K562 (cell line): ENCODE data around the gene FBXO11. TPM values are rescaled to one million over a fixed set of nuclear protein-coding genes. Genes with fewer than 3 reads are reported as not detected.

Source experiments
- ATAC-seq: fragments of 200-7000 bp; cut with Tn5 transposase; 3 replicates; pipeline ENCODE4 v1.9.1; 2020; ENCODE audit warnings: moderate library complexity
- BruUV-seq: library from RNA; stranded (reverse); fragments of 400-500 nt; replicated peaks from 2 replicates; lab custom pipeline; 2021; lab: Mats Ljungman, UMichigan
- CTCF ChIA-PET: fragments of 300-600 bp; formaldehyde crosslinking; extraction: SDS; loops from one replicate; lab custom pipeline; 2021; ENCODE audit warnings: low intra/inter-chr PET ratio; lab: Yijun Ruan, JAX
- POLR2A ChIA-PET: fragments of 300-600, 350-650 bp; sonication (Branson Sonifier 250); formaldehyde crosslinking; extraction: SDS; loops from one replicate; lab custom pipeline; 2021; ENCODE audit warnings: antibody characterized with exemption, inconsistent platforms; lab: Yijun Ruan, JAX
- DNase-seq, 4 experiments: peaks; one replicate each; pipeline versions ENCODE4 v3.0.0 to v3.0.0-alpha.2; 2011 to 2018; ENCODE audit warnings: low spot score in 3 of 4, mixed read lengths in 3 of 4; ENCODE audit errors: extremely low read depth in 1 of 4
- FAIRE-seq: peaks from 2 replicates; lab custom pipeline; 2011; peaks lifted over from hg19 to GRCh38; lab: Jason Lieb, UNC
- H2AFZ ChIP-seq: 2 replicates; pipeline ENCODE4 v1.6.0; 2011; ENCODE audit warnings: low read depth, low read length, control low read depth, inconsistent platforms
- H3K27ac ChIP-seq: fragments of 200-600 bp; 3 replicates; pipeline ENCODE4 v1.8.0; 2011; ENCODE audit warnings: low read depth, mild to moderate bottlenecking, control low read depth, inconsistent platforms, low read length, moderate library complexity, mixed read lengths; ENCODE audit errors: extremely low read depth
- H3K27me3 ChIP-seq, 2 experiments: fragments of 300-600 bp in 1 of 2; 2 replicates in 1 of 2; 3 replicates in 1 of 2; pipeline versions ENCODE4 v1.6.0 to v1.8.0; 2011; ENCODE audit warnings: inconsistent platforms in 2 of 2, low read length in 2 of 2, mild to moderate bottlenecking in 1 of 2, mixed read lengths in 1 of 2, moderate library complexity in 1 of 2; ENCODE audit not compliant: control insufficient read depth in 2 of 2, insufficient read depth in 2 of 2
- H3K36me3 ChIP-seq: fragments of 300-600 bp; 3 replicates; pipeline ENCODE4 v1.8.0; 2011; ENCODE audit warnings: mild to moderate bottlenecking, low read length, inconsistent platforms; ENCODE audit not compliant: control insufficient read depth, insufficient read depth
- H3K4me1 ChIP-seq, 2 experiments: fragments of 200-600 bp in 1 of 2; replicated peaks in 1 of 2; 2 replicates in 1 of 2; 3 replicates in 1 of 2; pipeline versions ENCODE4 v1.5.1 to v1.8.0; 2011; ENCODE audit warnings: inconsistent platforms in 2 of 2, low read length in 2 of 2, mild to moderate bottlenecking in 1 of 2, mixed read lengths in 1 of 2, moderate library complexity in 1 of 2; ENCODE audit not compliant: control insufficient read depth in 2 of 2, insufficient read depth in 2 of 2
- H3K4me2 ChIP-seq: 2 replicates; pipeline ENCODE4 v1.6.1; 2011; ENCODE audit warnings: low read length, control low read depth, inconsistent platforms, mixed read lengths; ENCODE audit not compliant: insufficient read depth
- H3K4me3 ChIP-seq: fragments of 200-600 bp; sonication (generic), shearing (Covaris generic); 2 replicates; pipeline ENCODE4 v1.5.1; 2016; ENCODE audit warnings: control low read depth, inconsistent platforms
- H3K79me2 ChIP-seq: fragments of 200-600 bp; 3 replicates; pipeline ENCODE4 v1.8.0; 2011; ENCODE audit warnings: low read length, inconsistent platforms; ENCODE audit not compliant: control insufficient read depth, insufficient read depth
- H3K9ac ChIP-seq, 2 experiments: 2 replicates each; pipeline versions ENCODE4 v1.6.0 to v1.6.1; 2011; ENCODE audit warnings: low read depth in 2 of 2, low read length in 2 of 2, control low read depth in 1 of 2, inconsistent platforms in 1 of 2, mild to moderate bottlenecking in 1 of 2, mixed read lengths in 1 of 2; ENCODE audit not compliant: insufficient read depth in 1 of 2
- H3K9me1 ChIP-seq: one replicate; pipeline ENCODE4 v1.6.0; 2011; ENCODE audit warnings: inconsistent platforms, mild to moderate bottlenecking, low read length, moderate library complexity; ENCODE audit not compliant: control insufficient read depth, insufficient read depth
- H3K9me3 ChIP-seq: replicated peaks from 2 replicates; pipeline ENCODE4 v1.5.1; 2011; ENCODE audit warnings: low read depth, low read length, inconsistent platforms; ENCODE audit not compliant: control insufficient read depth, insufficient read depth
- H4K20me1 ChIP-seq: replicated peaks from 2 replicates; pipeline ENCODE4 v1.6.1; 2011; ENCODE audit warnings: low read length, inconsistent platforms, mixed read lengths; ENCODE audit not compliant: control insufficient read depth, insufficient read depth
- CCNT2 ChIP-seq: IDR thresholded peaks from 2 replicates; pipeline ENCODE4 v1.6.1; 2011; ENCODE audit warnings: borderline replicate concordance, low read depth, mild to moderate bottlenecking, moderate library complexity, mixed read lengths, low read length; ENCODE audit not compliant: insufficient read length; ENCODE audit errors: extremely low read depth
- GABPB1 ChIP-seq: sonication (generic); formaldehyde crosslinking; IDR thresholded peaks from 2 replicates; pipeline ENCODE4 v1.8.0; 2022; ENCODE audit warnings: mild to moderate bottlenecking, missing genetic modification reagents
- KDM5B ChIP-seq: fragments of 200-600 bp; sonication (generic); IDR thresholded peaks from 2 replicates; pipeline ENCODE4 v1.6.1; 2012; ENCODE audit warnings: low read depth, mild to moderate bottlenecking, moderate library complexity, low read length, control low read depth, inconsistent platforms; ENCODE audit not compliant: insufficient replicate concordance
- KLF13 ChIP-seq: fragments of 450-650 bp; IDR thresholded peaks from 2 replicates; pipeline ENCODE4 v1.6.1; 2016; ENCODE audit warnings: missing genetic modification characterization, low read depth, mild to moderate bottlenecking, missing compliant biosample characterization, moderate library complexity, borderline replicate concordance
- TAF1 ChIP-seq: IDR thresholded peaks from 2 replicates; pipeline ENCODE4 v1.6.1; 2011; ENCODE audit warnings: mild to moderate bottlenecking, low read length, moderate library complexity; ENCODE audit not compliant: insufficient read depth, control insufficient read depth, severe bottlenecking; ENCODE audit errors: extremely low read depth
- THRAP3 ChIP-seq: fragments of 450-650 bp; IDR thresholded peaks from 2 replicates; pipeline ENCODE4 v1.6.1; 2016; ENCODE audit warnings: mild to moderate bottlenecking, inconsistent platforms, borderline replicate concordance
- WGBS: fragments of 100-300 bp; shearing (Covaris generic); methylation state at CpG from one replicate; pipeline ENCODE4 v1.1.6; 2016; ENCODE audit warnings: low coverage, mixed read lengths; ENCODE audit not compliant: insufficient coverage; ENCODE audit errors: missing lambda C conversion rate; 5-methylcytosine and 5-hydroxymethylcytosine counted together
- in situ Hi-C: fragments of 300-500 bp; cut with MboI; formaldehyde crosslinking; loops from 4 replicates; pipeline ENCODE4 v1.15.0; 2018; ENCODE audit warnings: inconsistent platforms, mixed read lengths
- intact Hi-C: fragments of 100-400 bp; cut with micrococcal nuclease; formaldehyde crosslinking; loops from 2 replicates; pipeline ENCODE4 v1.14.2; 2022
- polyA plus RNA-seq, 8 experiments: library from polyadenylated mRNA; depleted of rRNA in 4 of 8; stranded (reverse) in 5 of 8; unstranded in 3 of 8; fragments of >200 nt; fragmentation: Nextera tagmentation in 2 of 8; fragmentation: Illumina TruSeq in 1 of 8; extraction: Ambion mirVana in 2 of 8; extraction: Trizol in 1 of 8; gene quantifications; 2 replicates each; pipeline versions ENCODE4 v1.2.1 to v1.2.3, GENCODE V29; 2011 to 2014; ENCODE audit warnings: inconsistent platforms in 1 of 8, missing spikeins in 1 of 8
- total RNA-seq, 7 experiments: library from RNA; depleted of rRNA in 6 of 7; stranded (reverse); fragments of >200 nt in 6 of 7; fragmentation: Illumina TruSeq in 2 of 7; extraction: Trizol in 2 of 7; gene quantifications; 2 replicates each; pipeline versions ENCODE4 v1.2.1 to v1.2.3, GENCODE V29; 2011 to 2021; ENCODE audit warnings: low replicate concordance in 1 of 7
- TF ChIP-seq, protein P1 (sequence below): fragments of 200-600 bp; sonication (generic); IDR thresholded peaks from one replicate; pipeline ENCODE4 v1.6.1; 2012; ENCODE audit warnings: mild to moderate bottlenecking, low read depth, low read length, inconsistent platforms

The FBXO11 gene
- total and polyA plus RNA-seq, 9 of the 15 experiments (the other 6 are each of a cell fraction or from before 2014, with no cell fraction given): 8.8 to 44.5 (median 24.1) TPM

DNA sequence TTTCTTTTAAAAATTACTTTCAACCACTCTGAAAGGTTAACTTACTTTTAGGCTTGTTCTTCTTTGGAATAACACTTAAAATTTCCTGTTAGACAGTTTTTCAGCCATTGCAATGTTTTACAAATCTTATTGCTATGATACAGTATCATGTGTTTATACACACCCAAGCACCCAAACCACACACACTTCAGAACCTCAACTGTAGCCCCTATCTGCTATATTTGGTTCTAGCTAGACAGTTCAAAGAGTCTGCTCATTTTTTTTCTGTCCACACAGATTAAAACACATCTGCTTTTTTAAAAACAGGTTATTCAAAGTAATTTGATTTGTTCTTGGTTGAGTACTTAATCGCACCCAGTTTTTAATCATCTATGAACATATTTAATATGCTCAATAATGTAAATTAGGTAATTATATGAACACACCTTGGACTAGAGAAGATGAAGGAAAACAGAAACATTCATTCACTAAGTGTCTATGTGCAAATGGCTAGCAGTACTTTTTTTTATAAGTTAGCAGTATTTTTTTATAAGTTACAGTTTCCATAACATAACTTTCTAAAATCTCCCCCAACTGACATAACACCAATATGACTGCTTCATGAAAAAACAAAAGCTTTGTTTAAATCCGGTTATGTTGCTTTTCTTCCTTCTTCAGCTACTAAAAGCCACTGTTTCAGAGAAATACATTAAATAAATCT is 17.6 kb downstream of the FBXO11 start (continued):
- TF ChIP-seq TAF1: no peak

DNA sequence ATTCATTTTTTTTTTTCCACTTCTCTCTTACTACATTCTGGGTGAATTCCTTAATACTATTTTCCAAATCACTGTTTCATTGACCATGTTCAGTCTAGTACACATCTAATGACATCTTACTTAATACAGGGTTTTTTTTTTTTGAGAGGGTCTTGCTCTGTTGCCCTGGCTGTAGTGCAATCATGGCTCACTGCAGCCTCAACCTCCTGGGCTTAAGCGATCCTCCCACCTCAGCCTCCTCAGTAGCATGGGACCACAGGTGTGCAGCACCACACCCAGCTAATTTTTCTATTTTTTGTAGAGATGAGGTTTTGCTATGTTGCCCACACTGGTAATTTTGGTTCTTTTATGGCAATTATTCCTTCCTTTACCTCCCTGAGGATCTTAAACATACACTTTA is 29.4 kb downstream of the FBXO11 start:
- ChIA-PET POLR2A (no interaction called here), CTCF (no interaction called here)
- Histone ChIP-seq H3K4me3 (no peak overlapping the region), H3K9me3 (no peaks in the 10 kb centered on the region), H3K9me1 (no peaks in the 10 kb centered on the region), H2AFZ (no peak overlapping the region), H3K79me2 (peaks cover 86% of the 10 kb centered on the region), H3K4me1 (peaks cover 0 to 6% of the 10 kb centered on the region in 2 experiments; a peak in 1 of 5 replicates), H3K27ac (no peak overlapping the region), H3K4me2 (no peak overlapping the region), H4K20me1 (peaks cover 4% of the 10 kb centered on the region; the same call in 1 of the 2 replicates), H3K27me3 (no peaks in the 10 kb centered on the region), H3K9ac (no peak overlapping the region), H3K36me3 (peaks cover 11% of the 10 kb centered on the region; the same call in 2 of the 3 replicates)
- in situ Hi-C loops: no loop called here
- 100% methylated on average over 1 of the region's 1 CpG for WGBS
- no peak for DNase-seq
- ATAC-seq: no peak
- BruUV-seq: no TSS peak
- intact Hi-C loops: no loop called here
- FAIRE-seq: no peak
- TF ChIP-seq KDM5B (no peak), CCNT2 (no peak), GABPB1 (CRISPR knock-in tag) (no peak), THRAP3 (no peak), KLF13 (tag) (no peak)
- TF ChIP-seq, protein P1, sequence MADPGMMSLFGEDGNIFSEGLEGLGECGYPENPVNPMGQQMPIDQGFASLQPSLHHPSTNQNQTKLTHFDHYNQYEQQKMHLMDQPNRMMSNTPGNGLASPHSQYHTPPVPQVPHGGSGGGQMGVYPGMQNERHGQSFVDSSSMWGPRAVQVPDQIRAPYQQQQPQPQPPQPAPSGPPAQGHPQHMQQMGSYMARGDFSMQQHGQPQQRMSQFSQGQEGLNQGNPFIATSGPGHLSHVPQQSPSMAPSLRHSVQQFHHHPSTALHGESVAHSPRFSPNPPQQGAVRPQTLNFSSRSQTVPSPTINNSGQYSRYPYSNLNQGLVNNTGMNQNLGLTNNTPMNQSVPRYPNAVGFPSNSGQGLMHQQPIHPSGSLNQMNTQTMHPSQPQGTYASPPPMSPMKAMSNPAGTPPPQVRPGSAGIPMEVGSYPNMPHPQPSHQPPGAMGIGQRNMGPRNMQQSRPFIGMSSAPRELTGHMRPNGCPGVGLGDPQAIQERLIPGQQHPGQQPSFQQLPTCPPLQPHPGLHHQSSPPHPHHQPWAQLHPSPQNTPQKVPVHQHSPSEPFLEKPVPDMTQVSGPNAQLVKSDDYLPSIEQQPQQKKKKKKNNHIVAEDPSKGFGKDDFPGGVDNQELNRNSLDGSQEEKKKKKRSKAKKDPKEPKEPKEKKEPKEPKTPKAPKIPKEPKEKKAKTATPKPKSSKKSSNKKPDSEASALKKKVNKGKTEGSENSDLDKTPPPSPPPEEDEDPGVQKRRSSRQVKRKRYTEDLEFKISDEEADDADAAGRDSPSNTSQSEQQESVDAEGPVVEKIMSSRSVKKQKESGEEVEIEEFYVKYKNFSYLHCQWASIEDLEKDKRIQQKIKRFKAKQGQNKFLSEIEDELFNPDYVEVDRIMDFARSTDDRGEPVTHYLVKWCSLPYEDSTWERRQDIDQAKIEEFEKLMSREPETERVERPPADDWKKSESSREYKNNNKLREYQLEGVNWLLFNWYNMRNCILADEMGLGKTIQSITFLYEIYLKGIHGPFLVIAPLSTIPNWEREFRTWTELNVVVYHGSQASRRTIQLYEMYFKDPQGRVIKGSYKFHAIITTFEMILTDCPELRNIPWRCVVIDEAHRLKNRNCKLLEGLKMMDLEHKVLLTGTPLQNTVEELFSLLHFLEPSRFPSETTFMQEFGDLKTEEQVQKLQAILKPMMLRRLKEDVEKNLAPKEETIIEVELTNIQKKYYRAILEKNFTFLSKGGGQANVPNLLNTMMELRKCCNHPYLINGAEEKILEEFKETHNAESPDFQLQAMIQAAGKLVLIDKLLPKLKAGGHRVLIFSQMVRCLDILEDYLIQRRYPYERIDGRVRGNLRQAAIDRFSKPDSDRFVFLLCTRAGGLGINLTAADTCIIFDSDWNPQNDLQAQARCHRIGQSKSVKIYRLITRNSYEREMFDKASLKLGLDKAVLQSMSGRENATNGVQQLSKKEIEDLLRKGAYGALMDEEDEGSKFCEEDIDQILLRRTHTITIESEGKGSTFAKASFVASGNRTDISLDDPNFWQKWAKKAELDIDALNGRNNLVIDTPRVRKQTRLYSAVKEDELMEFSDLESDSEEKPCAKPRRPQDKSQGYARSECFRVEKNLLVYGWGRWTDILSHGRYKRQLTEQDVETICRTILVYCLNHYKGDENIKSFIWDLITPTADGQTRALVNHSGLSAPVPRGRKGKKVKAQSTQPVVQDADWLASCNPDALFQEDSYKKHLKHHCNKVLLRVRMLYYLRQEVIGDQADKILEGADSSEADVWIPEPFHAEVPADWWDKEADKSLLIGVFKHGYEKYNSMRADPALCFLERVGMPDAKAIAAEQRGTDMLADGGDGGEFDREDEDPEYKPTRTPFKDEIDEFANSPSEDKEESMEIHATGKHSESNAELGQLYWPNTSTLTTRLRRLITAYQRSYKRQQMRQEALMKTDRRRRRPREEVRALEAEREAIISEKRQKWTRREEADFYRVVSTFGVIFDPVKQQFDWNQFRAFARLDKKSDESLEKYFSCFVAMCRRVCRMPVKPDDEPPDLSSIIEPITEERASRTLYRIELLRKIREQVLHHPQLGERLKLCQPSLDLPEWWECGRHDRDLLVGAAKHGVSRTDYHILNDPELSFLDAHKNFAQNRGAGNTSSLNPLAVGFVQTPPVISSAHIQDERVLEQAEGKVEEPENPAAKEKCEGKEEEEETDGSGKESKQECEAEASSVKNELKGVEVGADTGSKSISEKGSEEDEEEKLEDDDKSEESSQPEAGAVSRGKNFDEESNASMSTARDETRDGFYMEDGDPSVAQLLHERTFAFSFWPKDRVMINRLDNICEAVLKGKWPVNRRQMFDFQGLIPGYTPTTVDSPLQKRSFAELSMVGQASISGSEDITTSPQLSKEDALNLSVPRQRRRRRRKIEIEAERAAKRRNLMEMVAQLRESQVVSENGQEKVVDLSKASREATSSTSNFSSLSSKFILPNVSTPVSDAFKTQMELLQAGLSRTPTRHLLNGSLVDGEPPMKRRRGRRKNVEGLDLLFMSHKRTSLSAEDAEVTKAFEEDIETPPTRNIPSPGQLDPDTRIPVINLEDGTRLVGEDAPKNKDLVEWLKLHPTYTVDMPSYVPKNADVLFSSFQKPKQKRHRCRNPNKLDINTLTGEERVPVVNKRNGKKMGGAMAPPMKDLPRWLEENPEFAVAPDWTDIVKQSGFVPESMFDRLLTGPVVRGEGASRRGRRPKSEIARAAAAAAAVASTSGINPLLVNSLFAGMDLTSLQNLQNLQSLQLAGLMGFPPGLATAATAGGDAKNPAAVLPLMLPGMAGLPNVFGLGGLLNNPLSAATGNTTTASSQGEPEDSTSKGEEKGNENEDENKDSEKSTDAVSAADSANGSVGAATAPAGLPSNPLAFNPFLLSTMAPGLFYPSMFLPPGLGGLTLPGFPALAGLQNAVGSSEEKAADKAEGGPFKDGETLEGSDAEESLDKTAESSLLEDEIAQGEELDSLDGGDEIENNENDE: no peak
